ENCODE results near the gene KLK14.

Gene KLK14

DNA sequence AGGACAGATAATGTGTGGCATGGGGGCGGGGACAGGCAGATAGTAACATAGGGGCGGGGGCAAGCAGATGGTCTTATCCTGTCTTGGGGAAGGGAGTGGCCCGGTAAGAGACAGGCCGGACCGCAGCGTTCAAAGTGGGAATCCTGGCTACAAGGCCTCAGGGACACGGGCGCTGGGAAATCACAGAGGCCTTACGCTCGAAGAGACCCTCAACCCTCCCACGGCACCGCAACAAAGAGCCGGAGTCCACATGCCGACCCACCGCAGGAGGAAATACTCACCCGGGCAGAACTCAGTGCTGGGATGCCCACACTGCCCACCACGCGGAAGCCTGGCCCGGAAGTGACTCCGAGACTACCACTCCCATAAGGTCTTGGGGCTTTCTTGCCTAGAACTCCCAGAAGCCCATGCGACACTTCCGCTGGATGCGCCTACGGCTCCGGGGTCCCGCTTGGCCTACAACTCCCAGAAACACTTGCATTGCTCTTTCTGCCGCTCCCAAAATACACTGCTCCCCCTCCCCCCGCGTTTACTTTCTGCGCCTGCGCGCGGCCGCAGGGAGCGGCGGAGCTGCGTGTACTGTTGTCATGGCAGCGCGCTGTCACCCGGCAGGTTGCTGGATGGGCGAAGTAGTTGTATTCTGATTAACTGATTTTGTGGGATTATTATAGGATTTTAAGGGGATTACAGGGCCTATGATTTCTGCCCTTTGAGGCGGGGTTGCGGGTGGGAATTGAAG is 25.5 kb upstream of the KLK14 start, which contains the start of gene CTU1:
Gene CTU1 (minus strand): TSS at position 344 of the 739 bp plus-strand sequence. CDS start 3,840 bp downstream, outside the sequence.
- peak; percentile 92 to 98 (median 97) for DNase-seq (ENCODE audit: low read depth in 3 of 3)

GRCh38 chr19:51107406-51108065 is 24.8 kb upstream of the KLK14 start:
- no peak for DNase-seq (ENCODE audit: low read depth in 3 of 3)

- no peak for DNase-seq (ENCODE audit: low read depth in 3 of 3)
These were observed 21.2 kb upstream of the KLK14 start for GRCh38 chr19:51103926-51104341.

- DNase-seq (ENCODE audit: low read depth in 3 of 3) = no peak
These were observed 20.3 kb upstream of the KLK14 start for GRCh38 chr19:51102991-51103390.

GRCh38 chr19:51101171-51101865 is 18.6 kb upstream of the KLK14 start:
- no peak for DNase-seq (ENCODE audit: low read depth in 3 of 3)

DNA sequence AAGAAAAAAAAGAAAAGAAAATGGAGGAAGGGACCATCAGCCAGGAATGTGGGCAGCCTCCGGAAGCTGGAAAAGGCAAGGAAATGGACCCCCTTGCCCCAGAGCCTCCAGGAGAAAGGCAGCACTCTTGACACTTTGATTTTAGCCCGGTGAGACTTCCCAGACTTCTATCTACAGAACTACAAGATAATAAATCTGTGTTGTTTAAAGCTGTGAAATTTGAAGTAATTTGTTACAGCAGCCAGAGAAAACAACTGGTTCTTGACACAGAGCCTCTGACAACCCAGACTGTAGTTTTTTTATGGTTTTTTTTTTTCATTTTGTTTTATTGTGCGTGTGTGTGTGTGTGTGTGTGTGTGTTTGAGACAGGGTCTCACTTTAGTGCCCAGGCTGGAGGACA is 17.9 kb upstream of the KLK14 start:
- no peak for DNase-seq (ENCODE audit: low read depth in 3 of 3)

- no peak for DNase-seq (ENCODE audit: low read depth in 3 of 3)
These were observed 16.3 kb upstream of the KLK14 start for GRCh38 chr19:51099047-51099382.

DNA sequence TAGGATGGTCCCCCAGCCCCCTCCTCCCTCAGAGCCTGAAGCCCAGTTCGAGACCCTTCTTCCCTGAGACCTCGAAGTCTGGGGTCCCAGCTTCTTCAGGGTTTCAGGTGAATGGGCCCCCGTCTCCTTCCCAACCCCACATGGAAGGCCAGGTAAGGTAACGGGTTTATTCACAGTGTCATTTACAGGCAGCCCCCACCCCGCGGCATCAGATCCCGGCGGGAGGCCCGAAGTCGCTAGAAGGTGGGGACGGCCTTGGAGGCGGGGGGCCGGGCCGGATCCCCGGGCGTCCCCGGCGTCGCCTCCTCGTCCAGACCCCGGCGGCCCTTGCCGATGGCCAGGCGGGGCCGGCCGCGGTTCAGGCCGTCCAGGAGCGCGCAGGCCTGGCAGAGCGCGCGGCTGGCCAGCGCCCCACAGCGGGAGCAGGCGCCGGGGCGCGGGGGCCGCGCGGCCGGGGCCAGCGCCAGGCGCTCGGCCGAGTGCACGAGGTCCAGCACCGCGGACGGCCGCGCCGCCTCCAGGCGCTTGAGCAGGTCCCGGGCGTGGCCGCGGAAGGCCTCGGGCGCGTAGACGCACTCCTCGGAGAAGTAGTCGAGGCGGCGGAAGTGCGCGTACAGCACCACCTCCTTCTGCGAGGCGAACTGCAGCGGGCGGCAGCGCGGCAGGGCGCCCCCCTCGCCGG is 15.8 kb upstream of the KLK14 start:
- no peak for DNase-seq (ENCODE audit: low read depth in 3 of 3)

DNA sequence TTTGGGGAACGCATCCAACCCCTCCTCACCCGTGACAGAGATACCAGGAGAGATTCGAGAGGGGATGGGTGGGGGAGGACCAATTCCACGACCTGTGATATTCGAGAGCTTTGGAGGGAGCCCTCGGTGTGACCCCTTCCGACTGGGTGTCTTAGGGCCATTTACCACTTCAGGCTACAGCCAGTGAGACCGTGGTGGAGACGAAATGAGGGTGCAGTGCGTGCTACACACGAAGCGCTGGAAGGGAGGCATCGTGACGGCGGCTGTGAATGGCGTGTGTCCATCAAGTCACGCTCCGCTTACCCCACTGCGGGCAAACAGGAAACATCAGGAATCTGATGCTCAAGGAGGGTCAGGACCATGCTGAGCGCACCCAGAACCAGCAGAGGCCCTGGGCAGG is 15.1 kb upstream of the KLK14 start:
- DNase-seq (ENCODE audit: low read depth in 3 of 3) = no peak

DNA sequence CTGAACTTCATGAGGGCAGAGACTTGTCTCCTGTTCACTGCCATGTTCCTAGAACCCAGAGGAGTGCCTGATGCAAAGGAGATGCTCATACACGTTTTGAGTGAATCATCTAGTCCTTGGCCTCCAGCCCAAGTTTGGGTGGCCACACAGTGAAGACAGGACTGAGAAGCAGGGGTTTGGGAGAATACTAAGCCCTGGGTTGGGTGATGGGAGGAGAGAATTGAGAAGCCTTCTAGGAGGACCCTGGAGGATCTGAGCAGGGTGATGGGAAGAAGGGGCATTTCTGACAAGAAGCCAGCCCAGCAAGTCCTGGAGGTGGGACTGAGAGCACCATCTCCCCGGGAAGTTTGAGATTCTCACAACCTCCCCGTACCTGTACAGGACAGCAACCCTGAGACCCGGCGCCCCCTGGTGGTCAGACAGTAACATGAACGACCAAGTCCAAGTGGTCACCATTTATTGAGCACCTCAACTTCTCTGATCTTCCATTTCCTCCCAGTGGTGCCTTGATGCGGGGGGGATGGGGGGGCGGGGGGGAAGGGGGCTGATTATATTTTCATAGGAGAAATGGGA is 14.6 kb upstream of the KLK14 start:
- DNase-seq (ENCODE audit: low read depth in 3 of 3) = peak; percentile 35 to 70 (median 58)

DNA sequence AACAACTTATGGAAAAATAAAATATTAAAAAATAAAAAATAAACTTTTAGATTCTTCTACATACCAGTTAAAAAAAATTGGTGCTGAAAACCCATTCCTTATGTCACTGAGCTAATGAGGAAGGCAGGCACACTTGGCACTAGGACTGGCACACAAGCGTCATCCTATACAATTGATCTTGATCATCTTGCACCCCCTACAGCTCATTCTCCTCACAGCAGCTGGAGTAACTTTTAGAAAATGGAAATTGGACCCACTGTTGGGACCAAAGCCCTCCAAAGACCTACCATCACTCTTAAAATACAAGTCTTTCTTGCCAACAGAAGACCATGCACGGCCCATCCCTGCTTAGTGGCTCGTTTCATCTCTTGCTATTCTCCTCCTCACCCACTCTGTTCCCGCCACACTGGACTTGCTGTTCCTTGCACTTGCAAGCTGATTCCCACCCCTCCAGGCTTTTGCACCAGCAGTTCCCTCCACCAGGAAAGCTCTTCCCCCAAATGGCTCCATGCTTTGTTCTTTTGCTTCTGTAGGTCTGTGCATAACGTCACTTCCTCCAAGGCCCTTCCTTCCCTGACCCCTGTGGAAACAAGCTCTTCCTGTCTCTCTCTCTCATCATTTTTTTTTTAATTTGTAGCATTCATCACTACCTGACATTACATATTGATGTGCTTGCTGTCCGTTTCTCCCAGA is 13.9 kb upstream of the KLK14 start:
- DNase-seq (ENCODE audit: low read depth in 3 of 3) = no peak

DNA sequence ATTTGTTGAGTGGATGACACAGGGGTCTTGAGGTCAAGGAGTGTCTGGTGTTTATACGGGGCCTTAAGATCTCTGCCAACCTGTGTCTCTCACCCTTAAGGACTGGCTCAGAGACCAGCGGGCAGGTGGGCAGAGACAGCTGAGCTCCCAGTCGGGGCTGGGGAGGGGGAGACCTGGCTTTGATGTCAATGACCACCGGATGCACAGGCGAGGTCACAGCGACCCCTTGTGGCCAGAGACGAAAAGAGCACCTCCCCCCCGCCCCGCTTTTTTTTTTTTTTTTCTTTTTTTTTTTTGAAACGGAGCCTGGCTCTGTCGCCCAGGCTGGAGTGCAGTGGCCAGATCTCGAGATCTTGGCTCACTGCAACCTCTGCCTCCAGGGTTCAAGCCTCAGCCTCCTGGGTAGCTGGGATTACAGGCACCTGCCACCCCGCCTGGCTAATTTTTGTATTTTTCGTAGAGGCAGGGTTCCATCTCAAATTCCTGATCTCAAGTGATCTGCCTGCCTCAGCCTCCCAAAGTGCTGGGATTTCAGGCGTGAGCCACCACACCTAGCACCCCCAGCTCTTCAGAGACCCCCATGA is 12.1 kb upstream of the KLK14 start:
- no peak for DNase-seq (ENCODE audit: low read depth in 3 of 3)

- DNase-seq (ENCODE audit: low read depth in 3 of 3) = no peak
These were observed 11.0 kb upstream of the KLK14 start for GRCh38 chr19:51093510-51094345.

DNA sequence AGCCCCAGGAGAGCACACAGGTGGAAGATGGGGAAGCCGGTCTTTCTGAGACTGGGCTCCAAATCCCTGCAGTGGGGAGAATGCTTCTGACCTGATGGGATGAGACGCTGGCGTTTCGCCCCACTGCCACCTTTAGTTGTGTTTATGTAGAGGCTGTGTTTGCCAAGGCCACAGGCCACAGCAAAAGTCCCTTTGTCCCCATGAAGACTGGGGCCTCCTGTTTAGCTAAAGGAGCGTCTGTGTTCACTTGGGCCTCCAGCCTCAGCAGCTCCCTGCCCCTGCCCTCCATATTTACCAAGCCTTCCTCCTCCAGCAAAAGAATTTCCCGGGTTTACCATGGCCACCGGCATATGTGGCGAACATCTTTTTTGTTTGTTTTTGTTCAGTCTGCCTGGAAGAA is 10.4 kb upstream of the KLK14 start:
- DNase-seq (ENCODE audit: low read depth in 3 of 3) = no peak

- DNase-seq (ENCODE audit: low read depth in 3 of 3) = no peak
These were observed 9.5 kb upstream of the KLK14 start for GRCh38 chr19:51091895-51092873.

GRCh38 chr19:51091126-51091525 is 8.4 kb upstream of the KLK14 start:
- DNase-seq (ENCODE audit: low read depth in 3 of 3) = no peak

DNA sequence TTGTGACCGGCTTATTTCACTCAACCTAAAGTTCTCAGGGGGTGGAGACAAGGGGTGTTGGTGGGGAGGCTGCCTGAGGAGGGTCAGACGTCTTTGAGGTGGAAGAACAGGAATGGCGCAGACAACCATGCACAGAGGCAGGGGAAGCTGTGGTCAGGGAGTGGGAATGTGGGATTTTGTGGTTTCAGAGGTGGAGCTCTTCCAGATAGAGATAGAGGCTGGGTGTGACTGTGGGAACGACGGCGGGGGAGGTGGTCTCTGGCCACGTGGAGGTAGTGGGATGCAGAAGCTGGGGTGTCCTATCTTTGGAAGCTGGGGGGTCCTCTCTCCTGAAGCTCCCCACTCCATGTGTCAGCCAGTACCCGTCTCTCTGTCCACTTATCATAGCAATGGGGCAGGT is 7.8 kb upstream of the KLK14 start:
- DNase-seq (ENCODE audit: low read depth in 3 of 3) = no peak

DNA sequence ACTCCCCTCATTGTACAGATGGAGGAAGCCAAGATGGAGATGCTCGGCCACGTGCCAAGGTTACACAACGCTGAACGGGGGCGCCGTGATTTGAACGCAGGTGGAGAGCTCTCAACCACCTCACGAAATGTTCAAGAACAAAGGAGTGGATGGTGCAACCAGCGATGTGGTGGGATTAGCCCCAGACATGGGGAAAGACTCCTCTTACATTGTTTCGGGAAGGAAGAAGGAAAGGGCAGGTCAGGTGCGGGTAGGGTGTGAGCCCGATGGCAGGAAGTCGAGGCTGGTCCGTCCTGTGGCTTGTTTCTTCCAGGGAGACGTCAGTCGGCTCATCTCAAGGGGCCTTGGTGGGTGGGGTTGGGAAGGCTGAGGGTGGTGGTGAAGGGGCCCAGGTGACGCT is 7.1 kb upstream of the KLK14 start:
- DNase-seq (ENCODE audit: low read depth in 3 of 3) = no peak
